ENCODE results near the gene CYP27B1.

DNA sequence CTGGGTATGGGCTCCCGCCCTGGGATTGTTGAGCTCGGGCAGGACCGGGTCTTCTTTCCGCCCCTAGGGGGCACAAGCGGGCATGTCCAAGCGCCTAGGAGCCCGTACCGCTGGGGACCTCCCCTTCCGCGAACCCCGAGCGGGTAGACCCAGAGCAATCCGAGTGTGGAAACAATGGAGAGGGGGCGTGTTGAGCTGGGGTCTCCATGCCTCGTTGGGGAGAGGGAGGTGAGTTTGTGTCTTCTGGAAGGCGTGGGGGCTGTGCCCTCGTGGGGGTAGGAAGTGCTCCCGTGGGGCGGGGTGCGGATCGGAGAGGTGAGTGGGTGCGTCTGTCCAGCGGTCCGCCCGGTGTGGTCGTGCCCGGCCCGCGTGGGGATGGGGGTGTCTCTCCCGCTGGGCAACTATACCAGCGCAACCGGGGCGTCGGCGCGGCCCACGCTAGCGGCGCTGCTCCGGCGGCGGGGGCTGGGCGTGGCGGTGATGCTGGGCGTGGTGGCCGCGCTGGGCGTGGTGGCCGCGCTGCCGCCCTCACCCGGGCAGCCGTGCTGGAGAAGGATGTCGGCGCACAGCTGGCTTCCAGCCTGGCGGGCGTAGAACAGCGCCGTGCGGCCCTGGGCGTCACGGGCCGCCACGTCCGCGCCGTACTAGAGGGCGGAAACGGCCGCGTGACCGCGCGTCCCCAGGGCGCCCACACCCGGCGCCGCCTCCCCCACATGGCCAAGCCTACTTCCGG, 40.6 kb downstream of the CYP27B1 start:
- TF ChIP-seq EZH2 (IDR thresholded peaks at IDR 0.05; ENCODE audit: borderline replicate concordance, low read length) (no peak), CTCF (conservative IDR thresholded peaks at IDR 0.05 in 1 of 2, IDR thresholded peaks at IDR 0.05 in 1 of 2; ENCODE audit: extremely low read depth in 1 of 2, insufficient read depth in 1 of 2, low read depth in 1 of 2, low read length in 2 of 2) (peak; percentile 55 to 91)

Data from mammary epithelial cell (primary cell).